ENCODE measurements around the gene MPPED1.

The MPPED1 gene

DNA sequence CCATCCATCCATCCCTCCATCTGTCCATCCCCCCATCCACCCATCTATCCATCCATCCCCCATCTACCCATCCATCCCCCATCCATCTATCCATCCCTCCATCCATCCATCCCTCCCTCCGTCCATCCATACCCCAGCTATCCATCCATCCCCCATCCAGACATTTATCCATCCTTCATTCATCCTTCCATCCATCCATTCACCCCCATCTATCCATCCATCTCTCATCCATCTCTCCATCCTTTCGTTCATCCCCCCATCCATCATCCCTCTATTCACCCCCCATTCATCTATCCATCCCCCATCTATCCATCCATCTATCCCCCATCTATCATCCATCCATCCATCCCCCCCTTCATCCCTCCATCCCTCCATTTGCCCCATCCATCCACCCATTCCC is 97.5 kb downstream of the MPPED1 start:
- TF ChIP-seq ZFX (IDR thresholded peaks at IDR 0.05) = no peak
- TF ChIP-seq, protein P1, sequence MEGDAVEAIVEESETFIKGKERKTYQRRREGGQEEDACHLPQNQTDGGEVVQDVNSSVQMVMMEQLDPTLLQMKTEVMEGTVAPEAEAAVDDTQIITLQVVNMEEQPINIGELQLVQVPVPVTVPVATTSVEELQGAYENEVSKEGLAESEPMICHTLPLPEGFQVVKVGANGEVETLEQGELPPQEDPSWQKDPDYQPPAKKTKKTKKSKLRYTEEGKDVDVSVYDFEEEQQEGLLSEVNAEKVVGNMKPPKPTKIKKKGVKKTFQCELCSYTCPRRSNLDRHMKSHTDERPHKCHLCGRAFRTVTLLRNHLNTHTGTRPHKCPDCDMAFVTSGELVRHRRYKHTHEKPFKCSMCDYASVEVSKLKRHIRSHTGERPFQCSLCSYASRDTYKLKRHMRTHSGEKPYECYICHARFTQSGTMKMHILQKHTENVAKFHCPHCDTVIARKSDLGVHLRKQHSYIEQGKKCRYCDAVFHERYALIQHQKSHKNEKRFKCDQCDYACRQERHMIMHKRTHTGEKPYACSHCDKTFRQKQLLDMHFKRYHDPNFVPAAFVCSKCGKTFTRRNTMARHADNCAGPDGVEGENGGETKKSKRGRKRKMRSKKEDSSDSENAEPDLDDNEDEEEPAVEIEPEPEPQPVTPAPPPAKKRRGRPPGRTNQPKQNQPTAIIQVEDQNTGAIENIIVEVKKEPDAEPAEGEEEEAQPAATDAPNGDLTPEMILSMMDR (conservative IDR thresholded peaks at IDR 0.05) = no peak

DNA sequence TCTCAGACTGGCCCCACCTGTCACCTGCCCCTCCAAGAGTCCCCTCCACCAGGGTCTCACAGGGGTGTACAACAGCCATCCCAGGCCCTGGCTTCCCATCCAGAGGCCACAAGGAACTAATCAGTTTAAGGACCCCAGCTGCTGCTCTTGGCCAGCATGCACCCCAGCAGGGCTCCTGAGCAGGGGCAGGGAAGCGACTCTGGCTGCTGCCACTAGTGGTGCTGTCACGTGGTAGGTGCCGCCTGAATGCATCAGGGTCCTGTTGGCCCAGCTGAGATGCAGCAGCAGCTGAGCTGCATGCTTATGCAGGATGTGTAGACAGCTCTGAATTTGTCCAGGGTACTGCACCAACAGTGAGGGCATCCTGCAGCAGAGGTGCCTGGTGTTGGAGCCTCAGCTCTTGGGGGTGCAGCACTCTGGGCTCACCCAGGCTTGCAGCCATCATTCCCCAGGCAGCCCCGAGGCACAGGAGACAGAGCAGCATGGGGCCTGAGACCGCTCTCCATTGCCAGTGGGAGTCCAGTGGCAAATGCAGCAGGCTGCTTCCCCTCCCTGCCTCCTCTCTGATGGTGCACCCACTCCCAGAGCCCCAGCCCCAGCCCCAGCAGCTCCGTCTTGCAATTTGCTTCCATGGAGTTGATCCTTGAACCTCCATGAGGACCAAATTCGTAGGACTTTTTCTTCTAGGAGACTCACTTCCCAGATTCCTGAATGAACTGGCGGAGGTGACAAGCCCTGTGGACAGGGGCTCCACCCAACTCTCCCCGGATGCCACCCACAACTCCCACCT is 98.7 kb downstream of the MPPED1 start:
- TF ChIP-seq, protein P1 (conservative IDR thresholded peaks at IDR 0.05) = no peak
- TF ChIP-seq ZFX (IDR thresholded peaks at IDR 0.05) = no peak
- H3K27ac ChIP-seq = no peak overlapping the region

More for the DNA sequence above, 97.5 kb downstream of the MPPED1 start:
- no peak overlapping the region for H3K27ac ChIP-seq

DNA sequence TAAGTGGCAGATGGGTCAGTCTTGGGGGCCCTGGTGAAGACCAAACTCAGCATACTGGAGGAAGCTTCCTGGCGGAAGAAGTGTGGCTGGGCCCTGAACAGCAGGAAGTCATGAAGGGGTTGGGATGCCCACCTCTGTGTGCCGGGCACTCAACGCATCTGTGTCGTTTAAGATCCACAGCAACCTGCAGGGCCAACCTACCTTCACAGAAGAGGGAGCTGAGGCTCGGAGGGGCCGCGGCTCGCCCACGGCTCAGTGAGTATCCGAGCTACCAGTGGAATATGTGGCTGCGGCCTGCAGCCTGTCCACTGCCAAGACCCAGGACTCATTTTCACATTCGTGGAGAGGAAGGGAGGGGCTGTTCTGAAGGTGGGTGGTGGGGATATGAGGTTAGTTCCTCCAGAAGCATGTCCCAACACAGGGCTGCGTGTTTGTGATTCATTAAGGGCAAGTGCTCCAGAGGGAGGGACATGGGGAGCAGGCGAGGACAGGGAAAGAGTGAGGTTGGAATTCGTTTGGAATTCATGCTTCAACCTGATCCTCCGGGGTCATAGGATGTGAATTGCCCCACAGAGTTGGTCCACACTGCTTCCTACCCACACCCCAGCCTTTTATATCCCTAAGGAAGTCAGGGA is 99.6 kb downstream of the MPPED1 start:
- no peak for TF ChIP-seq ZFX (IDR thresholded peaks at IDR 0.05)
- TF ChIP-seq, protein P1 (conservative IDR thresholded peaks at IDR 0.05) = no peak
- H3K27ac ChIP-seq = no peak overlapping the region

DNA sequence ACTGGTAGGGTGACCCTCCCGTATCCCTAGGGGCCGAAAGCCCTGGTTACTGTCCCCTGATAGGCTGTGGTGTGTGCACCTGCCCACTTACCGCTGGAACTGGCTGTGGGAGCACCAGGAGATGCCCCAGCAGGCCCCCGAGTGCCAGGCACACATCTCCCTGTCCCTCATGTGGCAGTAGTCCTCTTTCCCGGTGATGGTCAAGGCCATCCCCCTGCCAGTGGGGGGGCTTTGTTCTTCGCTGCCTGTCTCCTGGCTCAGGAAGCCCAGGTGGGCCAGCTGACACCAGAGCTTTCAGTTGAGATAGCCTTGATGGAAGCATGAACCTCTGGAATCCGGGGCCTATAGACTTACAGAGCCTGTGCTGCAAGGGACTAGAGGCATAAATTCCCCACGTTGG is 100.5 kb downstream of the MPPED1 start:
- H3K27ac ChIP-seq = no peak overlapping the region
- TF ChIP-seq, protein P1 (conservative IDR thresholded peaks at IDR 0.05) = no peak
- TF ChIP-seq ZFX (IDR thresholded peaks at IDR 0.05) = no peak

DNA sequence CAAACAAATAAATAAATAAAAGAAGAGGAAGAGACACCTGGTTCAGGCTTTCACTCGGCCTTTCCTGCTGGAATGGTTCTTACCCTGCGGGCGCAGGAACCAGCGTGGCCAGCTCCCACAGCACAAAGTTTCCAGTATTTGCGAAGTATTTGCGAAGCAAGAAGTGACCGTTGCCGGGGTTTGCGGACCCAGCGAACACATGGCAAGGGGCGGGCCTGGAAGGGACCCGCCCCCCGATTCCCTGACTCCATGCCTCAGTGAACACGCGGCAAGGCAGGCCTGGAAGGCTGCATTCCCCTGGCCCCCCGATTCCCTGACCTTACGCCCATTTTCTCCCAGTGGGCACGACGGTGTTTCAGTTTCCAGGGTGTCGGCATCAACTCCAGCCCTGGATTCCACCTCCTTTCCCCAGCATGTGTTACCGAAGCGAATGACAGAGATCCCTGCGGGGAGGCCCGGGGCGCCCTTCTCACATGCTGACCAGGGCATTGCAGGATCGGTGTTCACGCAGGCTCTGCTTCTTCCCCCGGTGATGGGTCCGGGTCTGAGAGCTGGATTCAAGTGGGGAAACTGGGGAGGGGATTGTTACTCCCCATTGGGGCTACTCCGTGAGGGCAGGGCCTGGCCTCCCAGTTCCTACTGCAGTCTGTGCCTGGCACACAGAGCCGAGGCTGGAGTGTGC is 102.8 kb downstream of the MPPED1 start:
- peak overlapping the region; percentile 24; the same call in 1 of the 2 replicates for H3K27ac ChIP-seq
- TF ChIP-seq, protein P1 (conservative IDR thresholded peaks at IDR 0.05) = no peak
- TF ChIP-seq ZFX (IDR thresholded peaks at IDR 0.05) = no peak

DNA sequence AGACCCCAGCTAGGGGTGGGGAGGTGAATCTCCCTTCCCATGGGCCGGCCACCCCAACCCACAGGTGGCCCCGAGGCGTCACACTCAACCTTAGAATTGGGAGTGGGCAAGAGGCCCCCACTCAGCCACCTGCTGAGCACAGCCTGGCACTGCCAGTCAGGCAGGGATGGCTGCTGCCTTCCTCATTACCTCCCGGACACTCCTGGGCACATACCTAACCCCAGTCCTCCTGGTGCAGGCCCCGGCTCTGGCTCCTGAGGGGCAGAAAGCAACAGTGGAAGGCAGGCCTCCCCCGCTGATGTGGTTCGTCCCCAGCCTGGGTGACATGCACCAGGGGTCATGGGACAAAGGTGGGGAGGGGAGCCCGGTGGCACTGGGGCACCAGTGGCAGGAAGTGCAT is 103.6 kb downstream of the MPPED1 start:
- no peak overlapping the region; the same call in 1 of the 2 replicates for H3K27ac ChIP-seq
- TF ChIP-seq ZFX (IDR thresholded peaks at IDR 0.05) = no peak
- TF ChIP-seq, protein P1 (conservative IDR thresholded peaks at IDR 0.05) = no peak

DNA sequence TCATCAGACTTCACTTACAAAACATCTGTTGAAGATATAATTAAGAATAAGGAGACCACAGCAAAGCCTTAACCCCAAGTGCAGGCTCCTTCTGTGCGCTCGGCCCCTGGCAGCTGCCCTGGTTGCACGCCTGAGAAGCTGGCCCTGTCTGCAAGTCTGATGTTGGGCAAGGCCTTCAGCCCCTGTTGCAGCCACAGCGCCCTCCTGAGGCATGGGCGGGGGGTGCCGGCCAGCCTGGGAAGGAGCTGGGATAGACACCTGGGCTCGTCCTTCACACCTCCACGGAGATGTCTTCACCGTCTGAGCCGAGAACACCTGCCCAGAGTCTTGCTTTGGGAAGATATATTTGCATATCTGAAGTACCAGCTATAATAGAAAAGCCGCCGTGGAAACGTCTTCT is 104.1 kb downstream of the MPPED1 start:
- no peak for TF ChIP-seq ZFX (IDR thresholded peaks at IDR 0.05)
- H3K27ac ChIP-seq = no peak overlapping the region

Measured in C4-2B (cell line).